ENCODE data around the gene KNDC1.
"Not testable (repeated sequence)": the region's sequence is repeated elsewhere in the genome, so short reads cannot be mapped to it uniquely, and the experiment has no call there.

Gene KNDC1

GRCh38 chr10:133124357-133125211 lies 35.4 kb upstream of the KNDC1 start:
- no peak for DNase-seq (ENCODE audit: low read depth in 2 of 2)

DNA sequence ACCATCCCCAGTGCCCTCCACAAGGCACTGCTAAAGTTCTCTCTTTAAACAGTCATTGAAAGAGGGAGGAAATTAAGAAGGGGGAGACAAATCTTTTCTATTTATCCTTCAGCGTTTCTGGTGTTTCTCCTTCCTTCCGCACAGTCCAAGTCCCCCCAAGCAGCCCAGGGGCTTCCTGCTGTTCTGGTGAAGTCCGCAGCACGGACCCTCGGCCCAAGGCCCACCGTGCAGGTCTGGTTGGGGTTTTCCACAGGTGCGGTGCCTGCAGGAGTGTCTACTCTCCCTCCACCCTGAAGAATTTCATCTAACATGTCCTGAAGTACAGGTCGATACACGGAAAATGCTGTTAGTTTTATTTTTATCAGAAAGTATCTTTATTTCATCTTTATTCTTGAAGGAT lies 34.1 kb upstream of the KNDC1 start:
- DNase-seq (ENCODE audit: low read depth in 2 of 2) = no peak

- no peak for DNase-seq (ENCODE audit: low read depth in 2 of 2)
Measured at GRCh38 chr10:133126431-133127290, 33.4 kb upstream of the KNDC1 start.

DNA sequence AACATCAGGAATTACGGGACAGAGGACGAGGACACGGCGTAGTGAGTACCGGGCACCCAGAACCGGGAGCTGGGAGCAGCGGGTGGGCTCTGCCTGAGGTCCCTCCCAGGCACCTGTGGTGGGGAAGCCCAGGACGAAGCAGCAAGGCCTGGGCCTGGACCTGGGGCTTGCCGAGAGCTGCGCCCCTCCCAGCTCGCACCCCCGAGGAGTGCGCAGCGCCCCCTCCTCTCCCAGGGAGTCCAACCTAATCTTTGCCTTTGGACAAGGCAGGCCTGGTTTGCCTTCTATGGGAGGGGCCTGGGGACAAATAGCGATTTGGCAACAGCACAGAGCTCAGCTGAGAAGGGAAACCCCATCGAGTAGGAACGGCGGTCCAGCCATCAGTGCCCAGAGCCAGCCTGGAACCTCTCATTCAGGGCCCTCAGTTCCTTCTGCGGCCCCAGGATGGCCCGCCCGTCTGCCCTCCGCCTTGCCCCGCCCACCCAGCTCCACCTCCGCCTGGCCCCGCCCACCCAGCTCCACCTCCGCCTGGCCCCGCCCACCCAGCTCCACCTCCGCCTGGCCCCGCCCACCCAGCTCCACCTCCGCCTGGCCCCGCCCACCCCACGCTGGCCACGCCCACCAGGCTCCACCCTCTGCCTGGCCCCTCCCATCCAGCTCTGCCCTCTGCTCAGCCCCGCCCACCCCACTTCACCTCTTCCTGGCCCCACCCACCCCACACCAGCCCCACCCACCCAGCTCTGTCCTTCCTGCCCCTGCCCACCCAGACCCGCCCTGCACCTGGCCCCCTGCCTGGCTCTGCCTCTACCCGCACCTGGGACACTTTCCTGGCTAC lies 32.5 kb upstream of the KNDC1 start:
- DNase-seq (ENCODE audit: low read depth in 2 of 2) = no peak

- DNase-seq (ENCODE audit: low read depth in 2 of 2) = no peak
Measured at GRCh38 chr10:133128126-133129070, 31.6 kb upstream of the KNDC1 start.

GRCh38 chr10:133129071-133129858 lies 30.8 kb upstream of the KNDC1 start:
- no peak for DNase-seq (ENCODE audit: low read depth in 2 of 2)

- DNase-seq (ENCODE audit: low read depth in 2 of 2) = no peak
Measured at GRCh38 chr10:133129859-133130495, 30.0 kb upstream of the KNDC1 start.

GRCh38 chr10:133130602-133131001 lies 29.4 kb upstream of the KNDC1 start:
- DNase-seq (ENCODE audit: low read depth in 2 of 2) = no peak

DNA sequence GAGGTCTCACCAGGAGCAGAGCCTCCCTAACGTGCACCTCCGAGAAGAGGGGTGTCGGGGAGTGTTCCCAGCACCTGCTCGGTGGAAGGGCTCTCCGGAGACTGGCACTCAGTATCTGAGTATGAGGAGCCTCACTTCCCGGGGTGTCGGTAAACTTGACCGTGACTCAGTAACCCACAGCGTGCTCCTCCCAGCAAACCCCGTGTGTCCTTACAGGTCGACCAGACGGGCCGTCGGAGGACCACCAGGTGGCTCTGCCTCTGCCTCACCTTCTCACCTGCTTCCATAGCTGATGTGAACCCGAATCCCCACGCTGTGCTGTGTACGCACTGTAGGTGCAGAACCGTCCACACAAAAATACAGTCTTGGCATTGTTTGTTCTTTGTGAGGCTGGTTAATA lies 29.0 kb upstream of the KNDC1 start:
- DNase-seq (ENCODE audit: low read depth in 2 of 2) = no peak

GRCh38 chr10:133131734-133132472 lies 28.1 kb upstream of the KNDC1 start:
- no peak for DNase-seq (ENCODE audit: low read depth in 2 of 2)

GRCh38 chr10:133132473-133133291 lies 27.3 kb upstream of the KNDC1 start:
- DNase-seq (ENCODE audit: low read depth in 2 of 2) = no peak

DNA sequence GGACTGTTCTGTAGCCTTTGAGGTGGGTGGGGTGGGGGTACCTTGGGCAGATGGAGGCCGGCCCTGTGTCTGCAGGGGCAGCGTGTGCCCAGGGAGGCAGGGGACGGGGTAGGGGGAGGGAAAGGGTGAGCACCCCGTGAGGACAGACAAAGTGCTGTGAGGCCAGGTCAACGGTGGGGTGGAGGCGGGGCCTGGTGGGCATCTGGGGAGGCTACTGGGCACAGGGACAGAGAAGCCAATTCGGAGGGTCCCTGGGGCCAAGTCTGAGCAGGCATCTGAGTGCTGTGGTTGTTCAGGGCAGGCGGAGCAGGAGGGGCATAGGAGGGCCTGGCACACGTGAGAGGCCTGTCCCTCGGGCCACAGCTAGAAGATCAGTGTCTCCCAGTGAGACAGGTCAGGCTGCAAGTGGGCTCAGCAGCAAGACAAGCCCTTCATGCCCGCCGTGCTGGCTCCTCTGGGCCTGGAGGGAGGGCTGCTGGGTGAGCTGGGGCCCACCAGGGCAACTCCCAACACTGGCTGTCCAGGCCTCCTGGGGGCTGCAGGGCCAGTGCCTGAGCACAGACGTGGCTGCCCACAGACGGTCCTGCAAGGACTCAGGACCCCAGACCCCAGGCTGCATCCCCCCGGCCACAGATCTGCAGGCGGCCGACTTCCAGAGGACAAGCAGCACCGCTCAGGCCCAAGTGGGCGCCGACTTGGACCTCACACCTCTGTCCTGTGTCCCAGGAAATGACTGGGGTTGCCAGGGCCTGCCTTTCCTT lies 26.4 kb upstream of the KNDC1 start:
- DNase-seq (ENCODE audit: low read depth in 2 of 2) = no peak

GRCh38 chr10:133134411-133135115 lies 25.5 kb upstream of the KNDC1 start:
- no peak for DNase-seq (ENCODE audit: low read depth in 2 of 2)

DNA sequence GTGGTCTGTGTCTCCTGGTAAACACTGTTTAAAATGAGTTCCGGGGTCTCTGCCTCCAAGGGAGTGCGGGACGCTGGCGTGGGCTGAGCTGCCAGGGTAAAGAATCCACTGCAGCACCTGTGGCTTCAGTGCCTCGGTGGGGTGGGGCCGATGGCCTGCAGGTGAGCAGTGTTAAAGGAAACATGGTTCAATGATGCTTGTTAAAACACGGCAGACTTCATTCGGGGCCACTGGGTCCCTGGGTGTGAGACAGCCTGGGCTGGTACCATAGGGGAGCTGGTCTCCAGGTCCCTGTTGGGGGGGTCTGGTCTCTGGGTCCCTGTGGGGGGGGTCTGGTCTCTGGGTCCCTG lies 24.9 kb upstream of the KNDC1 start:
- no peak for DNase-seq (ENCODE audit: low read depth in 2 of 2)

- not testable (repeated sequence) for DNase-seq (ENCODE audit: low read depth in 2 of 2)
Measured at GRCh38 chr10:133137486-133138145, 22.4 kb upstream of the KNDC1 start.

- no peak for DNase-seq (ENCODE audit: low read depth in 2 of 2)
Measured at GRCh38 chr10:133139551-133140065, 20.4 kb upstream of the KNDC1 start.
